ENCODE data around the gene CRIM1. TPM values are rescaled to one million over a fixed set of nuclear protein-coding genes. Genes with fewer than 3 reads are reported as not detected.

Gene CRIM1
- total RNA-seq, 1 donor from 2014 or later, result 0.58 TPM

DNA sequence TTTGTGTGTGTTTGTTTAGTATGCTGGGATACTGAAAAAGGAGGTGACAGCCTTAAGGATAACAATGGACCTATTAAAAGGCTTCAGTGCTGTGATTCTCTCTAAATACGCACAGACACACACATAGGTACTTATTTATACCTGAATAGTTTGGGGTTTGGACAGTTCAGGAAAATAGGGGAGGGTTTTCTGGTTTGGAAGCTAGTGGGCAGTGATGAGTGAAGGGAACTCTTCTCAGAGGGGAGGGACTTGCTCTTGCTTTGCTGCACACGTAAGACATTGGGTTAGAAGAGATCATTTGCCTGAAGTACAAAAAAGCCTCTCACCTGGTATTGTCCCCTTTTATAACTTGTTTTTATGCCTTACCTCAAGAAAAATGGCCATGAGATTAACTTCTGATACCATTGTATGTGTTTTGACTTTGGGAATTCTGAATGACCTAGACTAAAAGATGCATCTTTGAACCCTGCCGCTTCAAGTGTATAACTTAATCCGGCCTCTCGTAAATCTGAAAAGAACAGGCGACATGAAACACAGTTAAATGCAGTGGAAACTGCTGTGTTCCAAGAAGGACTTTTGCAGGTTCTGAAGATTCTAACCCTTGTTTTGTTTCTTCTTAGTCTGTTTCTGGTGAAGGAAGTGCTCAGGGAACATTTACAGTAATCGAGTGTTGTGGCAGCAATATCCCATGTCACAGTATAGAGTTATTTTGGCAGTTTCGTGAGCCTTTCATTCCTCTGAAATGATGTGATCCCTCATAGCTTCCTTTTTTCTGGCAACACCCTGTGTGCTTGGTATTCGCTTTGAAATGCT lies 2.5 kb downstream of the CRIM1 start:
- Mint-ChIP-seq H3K4me3 (peak overlapping the region; percentile 83), H3K9me3 (no peaks in the 10 kb centered on the region), H3K4me1 (peaks cover 31% of the 10 kb centered on the region), H3K27ac (no peak overlapping the region), H3K36me3 (ENCODE audit: low read depth) (no peaks in the 10 kb centered on the region), H3K27me3 (peaks cover 39% of the 10 kb centered on the region)
- TF ChIP-seq CTCF (IDR thresholded peaks at IDR 0.05), result no peak
- POLR2A ChIA-PET, result no interaction called here
- ATAC-seq (ENCODE audit: low read depth) (peak; percentile 18), DNase-seq (no peak)
- intact Hi-C loops (cut with micrococcal nuclease), result loop anchor here (10.0 kb wide), 1 partner anchor 1917 kb away; no protein-coding TSS in a partner anchor
- CTCF ChIA-PET, result no interaction called here

GRCh38 chr2:36359067-36359466 lies 3.5 kb downstream of the CRIM1 start:
- CTCF ChIA-PET, result no interaction called here
- no peaks in the 10 kb centered on the region for H3K9me3 Mint-ChIP-seq
- POLR2A ChIA-PET, result no interaction called here
- H3K4me3 Mint-ChIP-seq, result no peak overlapping the region
- no peak overlapping the region for H3K27ac Mint-ChIP-seq
- H3K36me3 Mint-ChIP-seq (ENCODE audit: low read depth), result no peaks in the 10 kb centered on the region
- DNase-seq, result no peak
- intact Hi-C loops (cut with micrococcal nuclease), result loop anchor here (10.0 kb wide), 1 partner anchor 1916 kb away; no protein-coding TSS in a partner anchor
- peaks cover 24% of the 10 kb centered on the region for H3K4me1 Mint-ChIP-seq
- TF ChIP-seq CTCF (IDR thresholded peaks at IDR 0.05), result no peak
- ATAC-seq (ENCODE audit: low read depth), result no peak
- peaks cover 40% of the 10 kb centered on the region for H3K27me3 Mint-ChIP-seq

DNA sequence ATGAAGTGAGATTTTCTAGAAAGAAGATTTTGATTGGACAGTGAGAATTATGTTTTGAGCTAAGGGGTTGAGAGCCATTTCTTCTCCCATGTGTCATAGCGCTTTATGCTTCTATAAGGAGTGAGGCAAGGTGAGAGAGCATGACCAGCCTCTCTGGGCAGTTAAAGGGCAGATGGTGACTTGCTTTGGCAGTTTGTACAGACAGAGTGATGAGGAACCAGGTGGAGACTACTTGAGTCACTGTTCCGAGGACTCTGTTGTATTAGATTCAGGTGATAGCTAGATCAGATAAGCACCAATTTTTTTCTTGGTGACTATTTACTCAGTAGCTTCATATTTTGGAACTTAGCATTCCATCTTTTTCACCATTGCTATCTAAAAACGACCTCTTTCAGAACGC lies 4.5 kb downstream of the CRIM1 start:
- POLR2A ChIA-PET, result no interaction called here
- TF ChIP-seq CTCF (IDR thresholded peaks at IDR 0.05), result no peak

GRCh38 chr2:36360834-36361233 lies 5.3 kb downstream of the CRIM1 start:
- Mint-ChIP-seq H3K27ac (no peak overlapping the region), H3K27me3 (peaks cover 39% of the 10 kb centered on the region), H3K4me1 (peaks cover 19% of the 10 kb centered on the region), H3K36me3 (ENCODE audit: low read depth) (no peaks in the 10 kb centered on the region), H3K9me3 (no peaks in the 10 kb centered on the region), H3K4me3 (no peak overlapping the region)
- ChIA-PET CTCF (no interaction called here), POLR2A (no interaction called here)
- DNase-seq (no peak), ATAC-seq (ENCODE audit: low read depth) (no peak)
- TF ChIP-seq CTCF (IDR thresholded peaks at IDR 0.05), result no peak
- intact Hi-C loops (cut with micrococcal nuclease), result no loop called here

More for the DNA sequence above, 4.5 kb downstream of the CRIM1 start:
- Mint-ChIP-seq H3K27me3 (peaks cover 36% of the 10 kb centered on the region), H3K27ac (no peak overlapping the region), H3K9me3 (no peaks in the 10 kb centered on the region), H3K36me3 (ENCODE audit: low read depth) (no peaks in the 10 kb centered on the region), H3K4me3 (no peak overlapping the region), H3K4me1 (peaks cover 19% of the 10 kb centered on the region)
- DNase-seq (no peak), ATAC-seq (ENCODE audit: low read depth) (no peak)
- CTCF ChIA-PET, result no interaction called here
- intact Hi-C loops (cut with micrococcal nuclease), result no loop called here

- Mint-ChIP-seq H3K4me1 (peaks cover 19% of the 10 kb centered on the region), H3K36me3 (ENCODE audit: low read depth) (no peaks in the 10 kb centered on the region), H3K27me3 (peaks cover 36% of the 10 kb centered on the region), H3K27ac (no peak overlapping the region), H3K4me3 (no peak overlapping the region), H3K9me3 (no peaks in the 10 kb centered on the region)
- POLR2A ChIA-PET, result no interaction called here
- DNase-seq (no peak), ATAC-seq (ENCODE audit: low read depth) (no peak)
- CTCF ChIA-PET, result no interaction called here
- intact Hi-C loops (cut with micrococcal nuclease), result no loop called here
- TF ChIP-seq CTCF (IDR thresholded peaks at IDR 0.05), result no peak
Measured at GRCh38 chr2:36361396-36361795, 5.8 kb downstream of the CRIM1 start.
